Limb (tissue), 2 donors: ENCODE results near the gene PPT2.
A peak's percentile ranks its signal among the peaks of the same experiment; 100 is the strongest.
"Not testable (repeated sequence)": the region's sequence is repeated elsewhere in the genome, so short reads cannot be mapped to it uniquely, and the experiment has no call there.

ENCODE experiments used
- DNase-seq, 2 donors: peaks; one replicate each; pipeline ENCODE4 v3.0.0-alpha.2; 2016; ENCODE audit errors: extremely low spot score in 2 of 2

The PPT2 gene

GRCh38 chr6:32189069-32189741 lies 35.3 kb downstream of the PPT2 start:
- DNase-seq, result peak in 1 of 2 donors; percentile 62

- peak in 1 of 2 donors; percentile 18 for DNase-seq
Observed at GRCh38 chr6:32189742-32190053, 35.8 kb downstream of the PPT2 start.

DNA sequence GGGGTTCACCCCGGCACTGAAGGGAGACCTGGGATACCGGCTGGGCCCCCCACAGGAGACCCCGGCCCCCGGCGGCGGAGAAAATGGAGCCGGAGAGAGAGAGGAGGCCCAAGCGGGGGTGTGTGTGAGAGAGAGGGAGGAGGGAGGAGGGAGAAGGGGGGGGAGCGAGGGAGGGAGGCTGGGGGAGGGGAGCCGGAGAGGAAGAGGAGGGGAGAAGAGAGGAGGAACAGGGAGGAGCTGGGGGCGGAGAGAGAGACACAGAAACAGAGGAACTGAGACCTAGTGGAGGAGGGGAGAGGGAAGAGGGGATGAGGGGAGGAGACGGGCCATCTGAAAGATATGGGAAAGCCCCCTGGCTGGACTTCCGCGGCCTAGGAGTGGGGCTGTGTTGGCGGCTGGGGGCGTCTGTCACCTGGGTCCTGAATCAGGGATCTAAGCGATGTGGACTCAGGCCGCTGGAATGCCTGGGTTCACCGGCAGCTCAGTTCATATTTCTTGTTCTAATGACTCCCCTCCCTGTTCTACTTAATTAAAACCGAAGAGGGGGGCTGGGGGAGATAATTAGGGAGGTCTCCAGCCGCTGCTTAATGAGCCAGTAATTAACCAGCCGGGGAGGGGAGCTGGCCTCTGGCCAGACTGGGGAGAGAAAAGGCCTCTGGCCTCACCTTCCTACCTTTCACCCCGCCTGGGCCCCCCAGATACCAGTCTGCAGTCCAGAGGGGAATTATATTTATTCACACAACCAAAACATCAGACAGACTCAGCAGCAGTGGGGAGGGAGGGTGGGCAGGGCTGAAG lies 36.3 kb downstream of the PPT2 start, which contains the start of gene PBX2:
TSS of gene PBX2 (minus strand) at position 149 of the 798 bp plus-strand sequence. CDS start 287 bp downstream, outside the sequence.
- peak; percentile 96 for DNase-seq

DNA sequence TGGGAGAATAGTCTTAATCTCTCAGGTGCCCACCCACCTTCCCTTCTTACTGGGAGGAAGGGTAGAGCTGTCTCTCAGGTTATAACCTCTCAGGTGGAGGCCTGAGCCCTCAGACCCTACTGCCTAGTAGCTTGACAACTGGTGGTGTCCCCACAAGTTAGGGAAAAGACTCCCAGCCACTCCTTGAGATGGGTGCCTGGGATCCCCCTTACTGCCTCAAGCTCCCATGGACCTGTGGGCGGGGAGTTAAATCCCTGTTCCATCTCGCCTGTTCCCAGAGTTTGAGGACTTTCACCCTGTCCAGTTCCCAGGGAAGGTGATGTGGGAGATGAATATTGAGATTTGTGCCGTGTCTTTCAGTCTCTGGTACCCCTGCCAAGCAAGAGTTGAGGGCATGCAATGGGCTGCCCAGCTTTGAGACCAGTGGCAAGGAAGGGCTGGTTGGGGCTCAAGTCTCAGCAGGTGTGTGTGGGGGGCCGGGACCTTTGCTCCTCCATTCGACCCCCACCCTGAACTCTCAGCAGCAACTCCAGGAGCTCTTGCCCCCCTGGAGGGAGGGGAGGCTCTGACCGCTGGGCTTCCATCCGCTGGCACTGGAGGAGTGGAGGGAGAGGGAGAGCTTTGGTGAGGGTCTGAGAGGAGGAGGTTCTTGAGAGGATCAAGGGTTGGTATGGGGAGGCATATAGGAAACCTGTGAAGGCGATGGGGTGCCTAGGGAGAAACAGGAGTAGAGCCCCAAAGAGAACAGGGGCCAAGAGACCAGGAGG lies 37.2 kb downstream of the PPT2 start:
- DNase-seq, result peak in 1 of 2 donors; percentile 7

DNA sequence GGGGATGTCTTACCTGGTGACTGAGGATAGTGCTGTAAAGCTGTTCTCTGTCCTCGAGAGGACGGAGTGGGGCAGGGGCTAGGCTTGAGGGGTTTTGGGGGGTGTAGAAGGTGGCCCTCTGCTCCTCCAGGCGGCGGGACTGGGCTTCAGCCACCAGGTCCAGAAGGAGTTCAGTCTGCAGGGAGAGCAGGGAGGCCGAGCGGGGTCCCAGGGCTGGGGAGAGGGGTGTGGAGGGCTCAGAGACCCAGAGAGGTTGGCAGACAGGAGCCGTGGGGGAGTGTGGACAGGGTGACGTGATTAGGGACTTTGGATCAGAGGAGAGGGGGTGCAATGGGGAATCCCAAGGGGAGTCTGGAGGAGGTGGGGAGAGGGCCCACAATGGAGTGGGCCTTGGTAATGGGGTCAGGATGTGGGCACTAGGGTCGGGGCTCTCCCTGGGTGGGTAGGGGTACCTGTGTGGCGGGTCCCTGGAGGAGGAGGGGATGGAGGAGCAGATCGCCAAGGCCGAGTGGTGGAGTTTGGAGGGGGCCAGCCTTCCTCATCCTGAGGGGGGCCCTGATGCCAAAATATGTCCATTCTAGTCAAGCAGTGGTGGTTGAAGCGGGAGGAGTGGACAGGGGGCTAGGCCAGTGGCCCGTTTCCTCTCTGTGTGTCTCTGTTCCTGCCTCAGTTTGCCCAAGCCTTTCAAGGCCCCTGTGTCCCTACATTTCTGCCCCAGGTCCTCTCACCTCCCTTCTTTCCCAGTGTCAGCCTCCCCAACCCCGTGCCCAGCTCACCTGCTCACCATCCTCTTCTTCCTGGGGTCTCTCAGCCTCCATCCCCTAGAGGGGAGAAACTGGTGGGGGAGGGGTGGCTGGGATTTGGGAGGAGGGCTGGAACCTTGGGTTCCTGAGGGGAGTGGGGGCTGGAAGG lies 38.0 kb downstream of the PPT2 start:
- DNase-seq, result no peak

DNA sequence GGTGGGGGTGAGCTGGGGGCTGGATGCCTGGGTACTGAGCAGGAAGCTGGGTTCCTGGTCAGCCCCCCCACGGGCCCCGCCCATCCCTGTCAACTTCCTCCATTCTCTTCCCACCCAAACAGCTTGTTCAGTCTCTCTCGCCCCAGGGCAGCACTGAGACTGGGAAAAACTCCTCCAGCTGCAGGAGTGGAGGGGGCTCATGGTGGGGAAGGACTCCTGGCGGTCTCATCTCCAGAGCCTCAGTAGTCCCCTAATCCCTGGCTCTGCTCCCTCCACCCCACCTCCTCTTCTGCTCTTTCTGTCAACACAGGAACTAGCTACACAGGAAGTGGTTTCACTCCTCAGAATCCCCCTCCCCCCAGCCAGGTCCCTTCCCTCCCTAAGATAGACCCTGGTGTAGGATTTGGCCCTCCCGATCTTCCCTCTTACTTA lies 38.7 kb downstream of the PPT2 start, which contains the start of gene GPSM3:
TSS of gene GPSM3 (minus strand) at position 36 of the 432 bp plus-strand sequence. CDS start 130 bp downstream, outside the sequence.
- peak in 1 of 2 donors; percentile 12 for DNase-seq

GRCh38 chr6:32193096-32193495 lies 39.2 kb downstream of the PPT2 start:
- not testable (repeated sequence) for DNase-seq

DNA sequence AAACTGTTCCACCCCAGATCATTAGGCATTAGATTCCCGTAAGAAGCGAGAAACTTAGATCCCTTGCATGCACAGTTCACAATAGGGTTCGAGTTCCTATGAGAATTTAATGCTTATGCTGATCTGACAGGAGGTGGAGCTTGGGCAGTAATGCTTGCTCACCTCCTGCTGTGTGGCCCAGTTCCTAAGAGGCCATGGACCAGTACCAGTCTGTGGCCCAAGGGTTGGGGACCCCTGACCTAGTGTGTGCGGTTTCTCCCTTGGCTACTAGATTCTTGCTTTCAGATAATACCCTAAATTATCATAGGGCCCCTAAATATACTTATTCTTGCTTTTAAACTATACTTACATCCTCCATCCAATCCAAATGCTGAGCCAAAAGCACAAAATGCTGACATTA lies 40.4 kb downstream of the PPT2 start:
- no peak for DNase-seq

DNA sequence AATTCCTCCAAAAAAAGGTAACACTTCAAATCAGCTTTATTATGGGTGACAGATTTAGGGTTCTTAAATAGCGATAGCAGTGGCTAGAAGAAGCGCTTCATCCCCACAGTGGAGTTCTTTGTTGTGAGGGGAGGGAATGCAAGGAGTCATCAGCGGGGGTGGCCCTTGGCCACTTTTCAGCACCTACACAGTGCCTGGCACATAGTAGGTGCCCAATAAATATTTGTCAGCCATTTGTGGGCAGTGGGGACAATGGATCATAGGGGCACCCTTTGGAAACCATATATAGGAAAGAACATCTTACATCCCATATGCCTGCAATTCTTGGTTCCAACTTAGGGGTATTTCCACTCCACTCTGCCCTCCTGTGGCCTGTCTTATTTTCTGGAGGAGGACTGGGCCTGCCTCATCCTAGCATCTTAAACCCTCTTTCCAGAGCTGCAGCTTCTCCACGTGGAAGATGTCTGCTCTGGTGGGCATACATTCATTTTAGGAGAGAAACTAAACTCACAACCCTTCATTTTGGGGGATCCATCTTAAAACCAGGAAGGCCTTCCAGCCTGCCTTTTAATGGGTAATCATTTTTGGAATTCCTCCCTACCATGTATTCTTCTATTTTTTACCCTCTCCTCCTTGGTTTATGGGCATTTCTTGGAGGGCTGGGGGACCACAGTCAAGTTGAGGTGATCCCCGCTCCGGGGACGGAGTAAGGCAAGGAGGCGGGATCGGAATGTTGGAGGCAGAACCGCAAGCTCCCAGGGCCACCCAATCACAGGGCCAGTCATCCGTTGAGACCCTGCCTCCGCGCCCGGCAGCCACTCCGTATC lies 41.1 kb downstream of the PPT2 start:
- peak; percentile 45 to 66 for DNase-seq

DNA sequence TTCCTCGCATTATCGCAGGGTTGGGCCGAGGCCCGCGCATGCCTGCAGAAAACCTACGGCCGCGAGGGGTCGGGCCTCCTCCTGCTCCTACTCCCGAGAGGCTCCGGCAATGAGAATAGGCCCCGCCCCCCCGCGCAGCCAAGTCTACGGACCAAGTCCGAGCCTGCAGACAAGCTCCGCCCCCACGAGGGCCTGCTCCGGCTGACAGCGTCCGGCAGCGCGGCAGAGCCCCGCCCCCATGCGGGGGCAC lies 41.6 kb downstream of the PPT2 start:
- peak; percentile 100 for DNase-seq

GRCh38 chr6:32195902-32196681 lies 42.2 kb downstream of the PPT2 start:
- DNase-seq, result peak; percentile 88 to 96

- peak in 1 of 2 donors; percentile 67 for DNase-seq
Observed at GRCh38 chr6:32196682-32197616, 43.0 kb downstream of the PPT2 start.

DNA sequence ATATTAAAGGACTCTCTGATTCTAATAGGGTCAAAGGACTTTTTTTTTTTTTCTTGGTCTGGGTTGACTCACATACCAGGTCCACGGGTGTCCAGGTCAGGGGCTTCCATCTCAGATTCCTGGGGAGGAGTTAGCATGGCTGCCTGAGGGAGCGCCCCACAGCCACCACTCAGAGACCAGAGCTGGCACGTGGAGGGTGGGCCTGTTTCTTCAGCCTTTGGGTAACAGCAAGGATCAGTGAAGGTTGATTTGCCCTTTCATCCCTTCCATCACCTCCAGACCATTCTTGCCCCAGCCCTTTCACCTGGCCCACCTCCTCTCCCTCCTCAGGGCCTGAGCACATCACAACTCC lies 44.4 kb downstream of the PPT2 start:
- no peak for DNase-seq

- DNase-seq, result no peak
Observed at GRCh38 chr6:32198866-32199265, 44.9 kb downstream of the PPT2 start.

DNA sequence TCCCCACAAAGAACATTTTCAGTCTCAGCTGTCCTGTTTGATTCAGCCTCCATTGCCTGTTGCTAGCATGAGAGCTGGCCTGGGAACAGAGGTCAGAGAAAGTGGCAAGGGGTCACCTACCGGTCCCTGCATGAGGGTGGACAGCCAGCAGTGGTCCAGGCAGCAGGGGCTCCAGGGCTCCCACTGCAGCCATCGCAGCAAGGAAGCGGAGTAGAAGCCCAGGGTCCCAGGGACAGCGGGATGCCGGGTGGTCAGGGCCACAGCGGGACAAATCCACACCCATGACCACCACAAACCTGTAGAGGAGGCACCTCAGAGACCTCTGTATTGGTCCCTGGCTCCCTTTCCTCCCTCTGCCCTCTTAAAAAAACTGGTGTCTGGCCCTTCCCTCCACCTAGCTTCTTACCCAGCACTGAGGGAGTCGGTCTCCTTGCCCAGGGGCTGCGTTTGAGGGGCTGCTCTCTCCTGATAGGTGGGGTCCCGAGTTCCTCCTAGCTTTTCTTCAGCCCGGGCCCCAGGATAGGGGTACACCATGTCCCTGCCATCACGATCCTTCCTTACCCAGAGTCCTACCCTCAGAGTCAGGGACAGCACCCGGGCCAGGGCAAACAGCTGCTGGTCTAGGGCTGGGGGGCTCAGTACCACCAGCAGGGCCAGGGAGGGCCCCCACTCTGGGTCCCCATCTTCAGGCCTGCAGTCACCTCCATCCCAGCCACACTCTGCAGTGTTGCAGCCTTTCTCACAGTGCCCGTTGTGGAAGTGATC lies 47.0 kb downstream of the PPT2 start:
- DNase-seq, result no peak

- no peak for DNase-seq
Observed at GRCh38 chr6:32202186-32202585, 48.2 kb downstream of the PPT2 start.

GRCh38 chr6:32203426-32204267 lies 49.7 kb downstream of the PPT2 start:
- DNase-seq, result no peak
